Stimulated activated CD4-positive, alpha-beta T cell treated with anti-CD3 and anti-CD28 coated beads, TNF-alpha, amount 100 ng/mL, for 4 hours (primary cell): Measurements from ENCODE around the gene DGKH.

ENCODE experiments used
- DNase-seq, 3 experiments: peaks; one replicate each; pipeline ENCODE4 v3.0.0-alpha.2; 2020; ENCODE audit warnings: low read depth in 3 of 3

Gene DGKH

GRCh38 chr13:42275506-42275905 lies 227.1 kb downstream of the DGKH start:
- no peak for DNase-seq

DNA sequence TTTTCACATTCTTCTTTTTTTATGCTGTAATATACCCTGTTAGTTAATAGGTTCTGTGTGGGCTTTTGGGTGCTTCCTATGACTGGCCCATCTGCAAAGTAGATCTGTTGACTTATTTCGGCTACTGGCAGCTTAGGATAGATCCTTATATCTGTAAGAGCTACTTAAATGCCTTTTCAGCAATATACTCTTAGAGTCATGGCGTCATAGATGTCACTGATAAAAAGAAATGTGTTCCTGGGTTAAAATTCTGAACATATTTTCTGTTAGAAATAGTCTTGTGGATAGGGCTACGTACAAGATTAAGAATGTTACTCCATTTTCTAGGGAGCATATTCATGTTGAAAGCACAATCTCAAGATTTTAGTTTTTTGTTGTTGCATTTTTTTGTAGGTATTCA lies 228.2 kb downstream of the DGKH start:
- DNase-seq, result no peak

DNA sequence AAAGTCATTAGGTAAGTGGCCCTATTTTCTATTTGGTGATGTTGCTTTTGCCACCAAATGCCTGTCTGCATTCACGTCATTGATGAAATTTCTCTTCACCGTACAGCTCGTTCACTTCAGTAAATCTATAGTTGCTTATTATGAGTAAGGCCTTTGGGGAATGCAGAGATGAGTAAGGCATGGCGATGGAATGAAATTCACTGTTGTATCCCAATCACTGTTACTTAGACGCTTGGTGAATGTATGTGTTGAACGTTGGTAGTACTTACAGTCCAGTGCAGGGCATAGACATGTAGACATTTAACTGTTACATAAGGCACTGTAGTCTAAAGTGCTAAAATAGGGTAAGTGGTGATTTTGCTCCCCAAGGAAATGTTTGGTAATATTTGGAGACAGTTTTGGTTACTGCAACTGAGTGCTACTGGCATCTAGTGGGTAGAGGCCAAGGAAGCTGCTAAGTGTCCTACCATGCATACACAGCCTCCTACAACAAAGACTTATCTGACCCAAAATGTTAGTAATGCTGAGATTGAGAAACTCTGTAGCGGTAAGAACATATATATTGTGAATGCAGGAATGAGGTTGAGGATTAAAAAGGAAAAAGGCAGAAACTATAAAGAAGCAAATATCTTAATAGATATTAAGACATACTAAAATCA lies 229.3 kb downstream of the DGKH start:
- no peak for DNase-seq

- DNase-seq, result peak in 1 of 3 experiments; percentile 21
Observed at GRCh38 chr13:42279080-42279479, 230.6 kb downstream of the DGKH start.

DNA sequence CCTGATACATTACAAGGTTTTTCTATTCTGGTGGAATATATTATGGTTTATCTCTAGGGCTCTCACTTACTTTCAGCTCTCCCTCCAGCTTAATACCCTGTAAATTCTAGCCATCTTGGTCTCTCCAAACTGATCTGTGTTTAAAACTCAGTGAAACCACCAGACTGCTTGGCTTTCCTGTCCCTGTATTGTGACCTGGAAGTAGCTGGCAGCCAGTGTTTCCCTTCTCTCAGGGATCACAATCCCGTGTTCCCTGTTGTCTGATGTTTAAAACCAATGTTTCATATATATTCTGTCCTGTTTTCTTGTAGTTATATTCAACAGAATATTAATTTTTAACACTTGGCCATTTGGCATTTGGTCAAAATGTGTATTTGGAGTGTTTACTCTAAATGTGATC lies 231.5 kb downstream of the DGKH start:
- no peak for DNase-seq

DNA sequence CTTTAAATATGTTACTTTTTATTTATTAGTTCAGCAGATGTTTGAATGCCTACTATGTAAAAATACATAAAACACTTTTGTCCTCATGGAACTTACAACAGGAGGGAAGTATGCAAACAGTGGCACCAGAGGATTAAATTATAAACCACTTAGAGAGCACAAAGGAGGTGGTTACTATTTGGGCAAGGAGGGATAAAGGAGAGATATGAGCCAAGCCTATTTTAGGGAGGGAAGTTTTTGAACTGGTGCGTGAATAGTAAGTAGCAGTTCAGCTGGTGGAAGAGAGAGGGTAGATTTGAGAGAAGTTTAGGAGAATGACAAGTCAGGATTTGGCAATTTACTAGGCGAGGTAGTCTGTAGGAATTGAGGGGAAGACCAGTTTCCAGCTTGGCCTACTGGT lies 232.1 kb downstream of the DGKH start:
- no peak for DNase-seq

DNA sequence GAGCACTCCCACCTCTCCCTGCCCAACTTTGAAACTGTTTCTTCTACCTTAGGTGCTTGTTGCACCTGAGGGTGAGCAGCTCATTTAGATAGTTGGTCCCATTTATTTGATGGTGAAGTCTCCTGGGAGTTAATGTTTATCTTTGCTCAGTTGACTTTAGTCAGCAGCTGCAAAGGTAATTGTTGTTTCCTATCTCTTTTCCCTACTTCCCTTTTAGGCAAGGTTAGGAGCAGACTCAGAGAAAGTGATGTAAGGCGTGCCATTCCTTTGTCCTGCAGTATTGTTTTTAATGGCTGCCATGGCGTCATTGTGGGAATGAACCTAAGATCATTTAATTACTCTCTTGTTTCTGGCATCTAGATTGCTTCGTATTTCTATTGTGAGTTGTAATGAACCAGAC lies 235.1 kb downstream of the DGKH start:
- DNase-seq, result no peak

DNA sequence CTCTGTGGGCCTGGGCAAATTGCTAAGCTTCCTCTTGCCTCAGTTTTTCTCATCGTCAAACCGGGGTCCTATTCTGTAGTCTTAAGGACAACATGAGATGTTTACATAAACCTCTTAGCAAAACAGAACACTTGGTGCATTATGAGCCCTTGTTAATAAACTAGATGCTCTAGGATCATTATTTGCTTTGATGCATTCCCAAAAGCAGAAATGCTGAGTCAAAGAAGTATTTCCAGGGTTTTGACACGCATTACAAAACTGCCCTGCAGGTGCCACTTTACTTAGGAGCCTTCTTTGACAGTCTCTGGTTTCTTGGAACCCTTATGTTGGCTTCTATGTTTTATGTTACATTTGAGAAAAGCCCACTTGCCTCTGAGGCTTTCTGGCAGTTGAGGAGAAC lies 235.6 kb downstream of the DGKH start:
- DNase-seq, result no peak
